A549 treated with Mapracorat at 1 μM for 4 hours (cell line): ENCODE data around the gene FAM78B. TPM values are rescaled to one million over a fixed set of nuclear protein-coding genes. Genes with fewer than 3 reads are reported as not detected.

Experiments used
- total RNA-seq: library from RNA; stranded (reverse); fragments of 200-300 nt; extraction: Qiagen RNA extraction; gene quantifications from 5 replicates; pipeline ENCODE4 v1.2.3, GENCODE V29; 2022

The FAM78B gene
- 0.19 to 0.35 TPM (median 0.24 TPM) in 5 replicates for total RNA-seq

DNA sequence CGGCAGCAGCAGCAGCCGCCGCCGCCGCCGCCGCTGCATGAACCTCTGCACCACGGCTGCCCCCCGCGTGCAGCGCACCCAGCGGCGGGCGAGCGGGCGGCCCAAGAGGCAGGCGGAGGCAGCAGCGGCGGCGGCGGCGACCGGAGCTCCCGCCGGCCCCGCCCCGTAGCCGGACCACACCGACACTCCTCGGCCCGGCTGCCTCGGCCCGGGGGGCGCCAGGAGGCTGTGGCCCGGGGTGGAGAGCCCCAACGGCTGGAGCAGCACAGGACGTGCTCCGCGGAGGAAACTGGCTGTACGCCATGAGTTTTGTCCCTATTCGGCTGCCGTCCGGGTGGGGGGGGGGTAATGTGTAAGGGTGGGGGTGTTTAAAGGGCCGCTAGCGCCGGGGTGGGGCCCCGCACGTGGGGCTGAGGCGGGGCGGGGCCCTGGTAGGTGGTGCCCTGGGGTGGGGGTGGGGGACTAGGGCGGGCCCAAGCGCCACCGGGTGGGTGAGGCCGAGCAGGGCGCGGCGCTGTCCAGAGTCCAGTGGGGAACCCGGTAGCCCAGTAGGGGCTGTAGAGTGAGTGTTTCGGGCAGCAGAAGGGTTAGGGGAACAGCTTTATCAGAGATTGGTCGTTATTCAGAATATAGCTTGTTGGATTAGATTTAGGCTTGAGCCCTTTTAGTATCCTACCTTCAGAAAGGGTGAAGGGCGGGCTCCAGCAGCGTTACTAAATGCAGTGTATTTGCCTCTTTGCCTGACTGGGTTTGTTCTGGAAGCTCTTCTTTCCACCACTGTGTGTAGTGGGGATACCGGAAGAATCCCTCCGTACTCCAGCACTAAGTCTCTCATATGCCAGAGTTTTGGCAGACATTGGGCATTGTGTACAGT lies at the start of gene FAM78B:
FAM78B (minus strand) TSS at position 304 of the 874 bp plus-strand sequence. CDS start 753 bp downstream, outside the sequence.

